Measurements from ENCODE around the gene IL17RE. TPM values are rescaled to one million over a fixed set of nuclear protein-coding genes. Genes with fewer than 3 reads are reported as not detected.
A peak's percentile ranks its signal among the peaks of the same experiment; 100 is the strongest.

Gene IL17RE
- total and polyA plus RNA-seq, 2 of the 13 experiments (the other 11 are each of a cell fraction or from before 2014, with no cell fraction given) = 14.5 to 24.1 TPM

DNA sequence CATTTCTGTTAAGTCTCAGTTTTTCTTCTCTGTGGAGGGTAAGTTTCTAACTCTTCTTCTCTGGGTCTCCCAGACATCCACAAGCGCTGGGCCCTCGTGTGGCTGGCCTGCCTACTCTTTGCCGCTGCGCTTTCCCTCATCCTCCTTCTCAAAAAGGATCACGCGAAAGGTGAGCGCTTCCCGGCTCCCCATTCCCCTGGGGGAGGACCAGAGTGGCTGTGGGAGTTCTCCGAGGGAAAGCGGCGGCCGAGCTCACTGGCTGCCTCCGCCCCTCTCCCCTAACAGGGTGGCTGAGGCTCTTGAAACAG is 29.8 kb downstream of the IL17RE start:
- peak overlapping the region; percentile 85 for H3K9ac ChIP-seq (ENCODE audit: insufficient read depth, low read depth, low read length)
- peaks cover 20% of the 10 kb centered on the region for H3K79me2 ChIP-seq (ENCODE audit: insufficient read depth, low read length)
- peaks cover 35% of the 10 kb centered on the region for H3K4me1 ChIP-seq (ENCODE audit: insufficient read depth, low read length)
- no peaks in the 10 kb centered on the region for H3K9me3 ChIP-seq (ENCODE audit: low read length)
- H3K36me3 ChIP-seq (replicated peaks in 1 of 2; ENCODE audit: control insufficient read depth in 1 of 2, insufficient read depth in 2 of 2, low read length in 2 of 2) = peaks cover 0 to 15% of the 10 kb centered on the region in 2 experiments; a peak in 2 of 5 replicates
- H3K27ac ChIP-seq (ENCODE audit: extremely low read length, insufficient read depth, low read length) = peak overlapping the region; percentile 92
- ChIA-PET CTCF (ENCODE audit: low intra/inter-chr PET ratio, low total read pairs) (interaction anchor here (0.9 to 3.1 kb wide), 2 partner anchors 14 to 70 kb away, joined by 4 to 14 read pairs; no protein-coding TSS in a partner anchor), POLR2A (interaction anchor here (0.7 to 7.6 kb wide), 30 partner anchors 9 to 569 kb away, joined by 3 to 124 read pairs (median 7); partner anchors contain the start of genes ARPC4, FANCD2, IL17RC and IL17RE)
- H2AFZ ChIP-seq (ENCODE audit: low read length) = no peak overlapping the region
- intact Hi-C loops (cut with micrococcal nuclease; ENCODE audit: unreplicated experiment) (loop anchor here (1.0 to 5.0 kb wide), 4 partner anchors 14 to 94 kb away; partner anchors contain the start of gene FANCD2), in situ Hi-C loops (cut with HindIII; ENCODE audit: extremely low pct_ligation_motif_present, low pct_unique_long_range_greater_than_20kb) (no loop called here)
- whole genome bisulfite sequencing (ENCODE audit: low lambda C conversion rate) = 26% methylated on average over 13 of the region's 13 CpGs
- FAIRE-seq (no peak), DNase-seq (ENCODE audit: low spot score) (no peak), ATAC-seq (no peak)
- peak overlapping the region; percentile 48 to 82 (median 64); a peak in 5 of 6 replicates for H3K4me3 ChIP-seq (replicated peaks in 1 of 3; ENCODE audit: insufficient read depth in 1 of 3, low read depth in 2 of 3, low read length in 3 of 3)
- no peaks in the 10 kb centered on the region for H4K20me1 ChIP-seq (ENCODE audit: insufficient read depth, low read length)
- no TSS peak for BruUV-seq (replicated peaks)
- H3K27me3 ChIP-seq (ENCODE audit: control insufficient read depth in 1 of 2, insufficient read depth in 2 of 2, low read length in 2 of 2) = no peaks in the 10 kb centered on the region
- H3K4me2 ChIP-seq (ENCODE audit: low read depth, low read length) = peak overlapping the region; percentile 86
- TF ChIP-seq, protein P1, sequence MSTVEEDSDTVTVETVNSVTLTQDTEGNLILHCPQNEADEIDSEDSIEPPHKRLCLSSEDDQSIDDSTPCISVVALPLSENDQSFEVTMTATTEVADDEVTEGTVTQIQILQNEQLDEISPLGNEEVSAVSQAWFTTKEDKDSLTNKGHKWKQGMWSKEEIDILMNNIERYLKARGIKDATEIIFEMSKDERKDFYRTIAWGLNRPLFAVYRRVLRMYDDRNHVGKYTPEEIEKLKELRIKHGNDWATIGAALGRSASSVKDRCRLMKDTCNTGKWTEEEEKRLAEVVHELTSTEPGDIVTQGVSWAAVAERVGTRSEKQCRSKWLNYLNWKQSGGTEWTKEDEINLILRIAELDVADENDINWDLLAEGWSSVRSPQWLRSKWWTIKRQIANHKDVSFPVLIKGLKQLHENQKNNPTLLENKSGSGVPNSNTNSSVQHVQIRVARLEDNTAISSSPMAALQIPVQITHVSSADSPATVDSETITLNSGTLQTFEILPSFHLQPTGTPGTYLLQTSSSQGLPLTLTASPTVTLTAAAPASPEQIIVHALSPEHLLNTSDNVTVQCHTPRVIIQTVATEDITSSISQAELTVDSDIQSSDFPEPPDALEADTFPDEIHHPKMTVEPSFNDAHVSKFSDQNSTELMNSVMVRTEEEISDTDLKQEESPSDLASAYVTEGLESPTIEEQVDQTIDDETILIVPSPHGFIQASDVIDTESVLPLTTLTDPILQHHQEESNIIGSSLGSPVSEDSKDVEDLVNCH (CRISPR knock-in tag; IDR thresholded peaks at IDR 0.05) = no peak
- no peak for TF ChIP-seq ZC3H4 (CRISPR knock-in tag; IDR thresholded peaks at IDR 0.05; ENCODE audit: borderline replicate concordance)
- TF ChIP-seq ZNF12 (CRISPR knock-in tag; IDR thresholded peaks at IDR 0.05) = no peak
- TF ChIP-seq KLF15 (CRISPR knock-in tag; IDR thresholded peaks at IDR 0.05; ENCODE audit: borderline replicate concordance) = 0 out of 2 replicates have a peak, but pooled peaks have one; percentile 4
- no peak for TF ChIP-seq MAZ (IDR thresholded peaks at IDR 0.05; ENCODE audit: borderline replicate concordance, low read depth, low read length)
- no peak for TF ChIP-seq MAZ (CRISPR knock-in tag; IDR thresholded peaks at IDR 0.05; ENCODE audit: low read depth)
- TF ChIP-seq, protein P2, sequence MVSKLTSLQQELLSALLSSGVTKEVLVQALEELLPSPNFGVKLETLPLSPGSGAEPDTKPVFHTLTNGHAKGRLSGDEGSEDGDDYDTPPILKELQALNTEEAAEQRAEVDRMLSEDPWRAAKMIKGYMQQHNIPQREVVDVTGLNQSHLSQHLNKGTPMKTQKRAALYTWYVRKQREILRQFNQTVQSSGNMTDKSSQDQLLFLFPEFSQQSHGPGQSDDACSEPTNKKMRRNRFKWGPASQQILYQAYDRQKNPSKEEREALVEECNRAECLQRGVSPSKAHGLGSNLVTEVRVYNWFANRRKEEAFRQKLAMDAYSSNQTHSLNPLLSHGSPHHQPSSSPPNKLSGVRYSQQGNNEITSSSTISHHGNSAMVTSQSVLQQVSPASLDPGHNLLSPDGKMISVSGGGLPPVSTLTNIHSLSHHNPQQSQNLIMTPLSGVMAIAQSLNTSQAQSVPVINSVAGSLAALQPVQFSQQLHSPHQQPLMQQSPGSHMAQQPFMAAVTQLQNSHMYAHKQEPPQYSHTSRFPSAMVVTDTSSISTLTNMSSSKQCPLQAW (CRISPR knock-in tag; IDR thresholded peaks at IDR 0.05) = peak; percentile 64; the same call in 1 of the 2 replicates
- TF ChIP-seq ZBTB38 (CRISPR knock-in tag; IDR thresholded peaks at IDR 0.05) = peak; percentile 70; the same call in 1 of the 2 replicates
- peak; percentile 39; the same call in 1 of the 2 replicates for TF ChIP-seq ZNF607 (CRISPR knock-in tag; IDR thresholded peaks at IDR 0.05; ENCODE audit: borderline replicate concordance)
- TF ChIP-seq, protein P3, sequence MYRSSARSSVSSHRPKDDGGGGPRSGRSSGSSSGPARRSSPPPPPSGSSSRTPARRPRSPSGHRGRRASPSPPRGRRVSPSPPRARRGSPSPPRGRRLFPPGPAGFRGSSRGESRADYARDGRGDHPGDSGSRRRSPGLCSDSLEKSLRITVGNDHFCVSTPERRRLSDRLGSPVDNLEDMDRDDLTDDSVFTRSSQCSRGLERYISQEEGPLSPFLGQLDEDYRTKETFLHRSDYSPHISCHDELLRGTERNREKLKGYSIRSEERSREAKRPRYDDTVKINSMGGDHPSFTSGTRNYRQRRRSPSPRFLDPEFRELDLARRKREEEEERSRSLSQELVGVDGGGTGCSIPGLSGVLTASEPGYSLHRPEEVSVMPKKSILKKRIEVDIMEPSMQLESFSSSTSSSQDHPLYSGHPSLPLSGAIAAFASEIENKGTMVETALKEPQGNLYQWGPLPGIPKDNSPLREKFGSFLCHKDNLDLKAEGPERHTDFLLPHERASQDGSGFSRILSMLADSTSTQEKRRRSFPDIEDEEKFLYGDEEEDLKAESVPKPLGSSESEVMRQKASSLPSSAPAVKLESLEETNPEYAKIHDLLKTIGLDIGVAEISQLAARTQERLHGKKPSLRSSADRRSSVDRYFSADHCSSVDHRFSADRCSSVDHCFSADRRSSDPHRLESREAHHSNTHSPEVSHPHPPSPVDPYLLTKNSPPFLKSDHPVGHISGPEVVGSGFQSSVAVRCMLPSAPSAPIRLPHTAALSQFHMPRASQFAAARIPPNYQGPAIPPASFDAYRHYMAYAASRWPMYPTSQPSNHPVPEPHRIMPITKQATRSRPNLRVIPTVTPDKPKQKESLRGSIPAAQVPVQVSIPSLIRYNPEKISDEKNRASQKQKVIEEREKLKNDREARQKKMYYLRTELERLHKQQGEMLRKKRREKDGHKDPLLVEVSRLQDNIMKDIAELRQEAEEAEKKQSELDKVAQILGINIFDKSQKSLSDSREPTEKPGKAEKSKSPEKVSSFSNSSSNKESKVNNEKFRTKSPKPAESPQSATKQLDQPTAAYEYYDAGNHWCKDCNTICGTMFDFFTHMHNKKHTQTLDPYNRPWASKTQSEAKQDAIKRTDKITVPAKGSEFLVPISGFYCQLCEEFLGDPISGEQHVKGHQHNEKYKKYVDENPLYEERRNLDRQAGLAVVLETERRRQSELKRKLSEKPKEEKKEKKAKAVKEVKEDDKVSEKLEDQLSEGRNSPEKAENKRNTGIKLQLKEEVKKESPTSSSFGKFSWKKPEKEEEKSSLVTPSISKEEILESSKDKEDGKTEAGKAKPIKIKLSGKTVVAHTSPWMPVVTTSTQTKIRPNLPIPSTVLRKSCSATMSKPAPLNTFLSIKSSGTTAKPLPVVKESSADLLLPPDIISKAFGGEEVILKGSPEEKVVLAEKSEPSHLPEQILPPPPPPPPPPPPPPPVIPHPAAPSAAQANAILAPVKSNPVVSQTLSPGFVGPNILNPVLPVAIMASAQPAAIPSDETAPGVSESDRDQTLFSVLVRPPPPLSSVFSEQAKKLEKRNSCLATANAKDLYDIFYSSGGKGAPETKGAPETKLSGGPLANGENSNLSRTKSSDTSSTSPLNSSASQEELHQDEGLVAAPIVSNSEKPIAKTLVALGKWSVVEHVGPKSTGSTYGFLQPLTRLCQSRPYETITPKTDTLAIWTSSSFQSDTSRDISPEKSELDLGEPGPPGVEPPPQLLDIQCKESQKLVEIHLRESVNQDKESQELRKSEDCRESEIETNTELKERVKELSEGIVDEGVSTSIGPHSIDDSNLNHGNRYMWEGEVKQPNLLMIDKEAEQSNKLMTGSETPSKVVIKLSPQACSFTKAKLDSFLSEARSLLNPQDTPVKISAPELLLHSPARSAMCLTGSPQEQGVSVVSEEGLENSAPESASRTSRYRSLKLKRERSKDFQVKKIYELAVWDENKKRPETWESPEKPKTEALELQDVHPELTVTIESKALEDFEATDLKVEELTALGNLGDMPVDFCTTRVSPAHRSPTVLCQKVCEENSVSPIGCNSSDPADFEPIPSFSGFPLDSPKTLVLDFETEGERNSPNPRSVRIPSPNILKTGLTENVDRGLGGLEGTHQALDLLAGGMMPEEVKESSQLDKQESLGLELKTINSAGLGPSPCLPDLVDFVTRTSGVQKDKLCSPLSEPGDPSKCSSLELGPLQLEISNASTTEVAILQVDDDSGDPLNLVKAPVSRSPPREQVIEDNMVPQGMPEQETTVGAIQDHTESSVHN (CRISPR knock-in tag; IDR thresholded peaks at IDR 0.05) = 0 out of 2 replicates have a peak, but pooled peaks have one; percentile 0
- TF ChIP-seq KLF6 (CRISPR knock-in tag; IDR thresholded peaks at IDR 0.05) = no peak
- no peak for TF ChIP-seq WIZ (CRISPR knock-in tag; IDR thresholded peaks at IDR 0.05)

Data from HepG2 (cell line).